Uterus (tissue), 4 donors: ENCODE measurements around the gene CLEC19A. TPM values are rescaled to one million over a fixed set of nuclear protein-coding genes. Genes with fewer than 3 reads are reported as not detected.

Experiments
- DNase-seq, 2 donors: peaks; one replicate each; pipeline ENCODE4 v3.0.0-alpha.2; 2019 to 2020
- H3K27ac ChIP-seq, 2 donors: fragments of 200-600 bp; sonication (generic); 1 replicate in 1 of 2; 2 replicates in 1 of 2; pipeline ENCODE4 v1.5.1; 2016 to 2018
- H3K27me3 ChIP-seq, 2 donors: fragments of 200-600 bp; sonication (generic); one replicate each; pipeline ENCODE4 v1.5.1; 2018 to 2019; ENCODE audit warnings: control low read depth in 1 of 2
- H3K36me3 ChIP-seq, 2 donors: fragments of 200-600 bp; sonication (generic); one replicate each; pipeline ENCODE4 v1.5.1; 2019; ENCODE audit warnings: control low read depth in 1 of 2
- H3K4me1 ChIP-seq, 2 donors: fragments of 200-600 bp; sonication (generic); one replicate each; pipeline ENCODE4 v1.5.1; 2018 to 2019; ENCODE audit warnings: control low read depth in 1 of 2
- H3K4me3 ChIP-seq, 2 donors: fragments of 200-600 bp; sonication (generic); 1 replicate in 1 of 2; 2 replicates in 1 of 2; pipeline ENCODE4 v1.5.1; 2018 to 2019; ENCODE audit warnings: mild to moderate bottlenecking in 1 of 2
- H3K9me3 ChIP-seq, 2 donors: fragments of 200-600 bp; sonication (generic); one replicate each; pipeline ENCODE4 v1.5.1; 2019; ENCODE audit warnings: control low read depth in 1 of 2
- POLR2A ChIP-seq, 2 donors: fragments of 450-650 bp; IDR thresholded peaks; one replicate each; pipeline ENCODE4 v1.6.1; 2016; ENCODE audit warnings: antibody characterized with exemption in 2 of 2, mild to moderate bottlenecking in 1 of 2, moderate library complexity in 1 of 2
- intact Hi-C: fragments of 100-400 bp; cut with DNase I; formaldehyde crosslinking; loops from one replicate; pipeline ENCODE4 v1.15.1; 2023; ENCODE audit warnings: low total_unique reads
- total RNA-seq, 4 donors: library from RNA; depleted of rRNA in 3 of 4; stranded (reverse); fragments of >200 nt in 3 of 4; gene quantifications; one replicate each; pipeline versions ENCODE4 v1.1.0 to v1.2.4, GENCODE V29; 2014 to 2023
- TF ChIP-seq, protein P1 (sequence below), 4 experiments: fragments of 200-600 bp in 2 of 4; fragments of 450-650 bp in 2 of 4; sonication (generic) in 2 of 4; IDR thresholded peaks; one replicate each; pipeline ENCODE4 v1.5.1; 2016 to 2019; ENCODE audit warnings: antibody characterized with exemption in 4 of 4, mild to moderate bottlenecking in 2 of 4, moderate library complexity in 1 of 4
- donor health status: DM: yes; HTN: yes; CAD: no.

The CLEC19A gene
- total RNA-seq, 4 donors from 2014 or later: not detected

DNA sequence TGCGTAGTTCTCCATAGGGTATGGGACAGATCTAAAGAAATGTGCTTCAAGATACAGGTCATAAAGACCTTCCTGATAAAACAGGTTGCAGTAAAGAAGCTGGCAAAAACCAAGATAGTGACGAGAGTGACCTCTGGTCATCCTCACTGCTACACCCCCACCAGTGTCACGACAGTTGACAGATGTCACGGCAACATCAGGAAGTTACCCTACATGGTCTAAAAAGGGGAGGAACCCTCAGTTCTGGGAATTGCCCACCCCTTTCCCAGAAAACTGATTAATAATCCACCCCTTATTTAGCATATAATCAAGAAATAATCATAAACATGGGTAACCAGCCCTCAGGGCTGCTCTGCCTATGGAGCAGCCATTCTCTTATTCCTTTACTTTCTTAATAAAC lies 46.3 kb downstream of the CLEC19A start:
- no peak overlapping the region for H3K27ac ChIP-seq
- H3K36me3 ChIP-seq: no peaks in the 10 kb centered on the region
- intact Hi-C loops: no loop called here
- H3K4me3 ChIP-seq: no peak overlapping the region
- H3K4me1 ChIP-seq: no peaks in the 10 kb centered on the region
- no peak for DNase-seq
- no peaks in the 10 kb centered on the region for H3K27me3 ChIP-seq
- TF ChIP-seq, protein P1, sequence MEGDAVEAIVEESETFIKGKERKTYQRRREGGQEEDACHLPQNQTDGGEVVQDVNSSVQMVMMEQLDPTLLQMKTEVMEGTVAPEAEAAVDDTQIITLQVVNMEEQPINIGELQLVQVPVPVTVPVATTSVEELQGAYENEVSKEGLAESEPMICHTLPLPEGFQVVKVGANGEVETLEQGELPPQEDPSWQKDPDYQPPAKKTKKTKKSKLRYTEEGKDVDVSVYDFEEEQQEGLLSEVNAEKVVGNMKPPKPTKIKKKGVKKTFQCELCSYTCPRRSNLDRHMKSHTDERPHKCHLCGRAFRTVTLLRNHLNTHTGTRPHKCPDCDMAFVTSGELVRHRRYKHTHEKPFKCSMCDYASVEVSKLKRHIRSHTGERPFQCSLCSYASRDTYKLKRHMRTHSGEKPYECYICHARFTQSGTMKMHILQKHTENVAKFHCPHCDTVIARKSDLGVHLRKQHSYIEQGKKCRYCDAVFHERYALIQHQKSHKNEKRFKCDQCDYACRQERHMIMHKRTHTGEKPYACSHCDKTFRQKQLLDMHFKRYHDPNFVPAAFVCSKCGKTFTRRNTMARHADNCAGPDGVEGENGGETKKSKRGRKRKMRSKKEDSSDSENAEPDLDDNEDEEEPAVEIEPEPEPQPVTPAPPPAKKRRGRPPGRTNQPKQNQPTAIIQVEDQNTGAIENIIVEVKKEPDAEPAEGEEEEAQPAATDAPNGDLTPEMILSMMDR (IDR thresholded peaks at IDR 0.05): no peak
- no peak for TF ChIP-seq POLR2A (IDR thresholded peaks at IDR 0.05)
- H3K9me3 ChIP-seq: no peaks in the 10 kb centered on the region

DNA sequence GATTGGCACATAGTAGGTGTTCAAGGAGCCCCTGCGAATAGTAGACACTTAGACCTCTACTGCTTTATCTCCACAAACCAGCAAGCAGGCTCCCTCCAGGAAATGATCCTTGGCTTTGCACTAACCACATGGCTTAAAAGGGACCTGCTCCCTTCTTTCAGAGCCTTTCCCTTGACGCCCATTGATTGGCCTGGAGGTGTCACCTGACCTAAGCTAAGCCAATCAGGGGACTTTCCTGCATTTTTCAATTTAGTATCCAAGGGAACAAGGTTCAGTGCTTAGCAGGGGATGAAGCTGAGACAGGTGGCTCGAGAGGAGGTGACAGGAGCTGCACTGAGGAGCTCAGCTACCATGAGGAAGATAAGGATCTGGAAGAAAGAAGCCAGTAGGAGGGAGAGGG lies 52.8 kb downstream of the CLEC19A start:
- no peak for TF ChIP-seq POLR2A (IDR thresholded peaks at IDR 0.05)
- TF ChIP-seq, protein P1 (IDR thresholded peaks at IDR 0.05): no peak
- no peak for DNase-seq
- Histone ChIP-seq H3K27ac (no peak overlapping the region), H3K36me3 (no peaks in the 10 kb centered on the region), H3K4me3 (no peak overlapping the region), H3K27me3 (no peaks in the 10 kb centered on the region), H3K4me1 (no peaks in the 10 kb centered on the region), H3K9me3 (no peaks in the 10 kb centered on the region)
- intact Hi-C loops: no loop called here

DNA sequence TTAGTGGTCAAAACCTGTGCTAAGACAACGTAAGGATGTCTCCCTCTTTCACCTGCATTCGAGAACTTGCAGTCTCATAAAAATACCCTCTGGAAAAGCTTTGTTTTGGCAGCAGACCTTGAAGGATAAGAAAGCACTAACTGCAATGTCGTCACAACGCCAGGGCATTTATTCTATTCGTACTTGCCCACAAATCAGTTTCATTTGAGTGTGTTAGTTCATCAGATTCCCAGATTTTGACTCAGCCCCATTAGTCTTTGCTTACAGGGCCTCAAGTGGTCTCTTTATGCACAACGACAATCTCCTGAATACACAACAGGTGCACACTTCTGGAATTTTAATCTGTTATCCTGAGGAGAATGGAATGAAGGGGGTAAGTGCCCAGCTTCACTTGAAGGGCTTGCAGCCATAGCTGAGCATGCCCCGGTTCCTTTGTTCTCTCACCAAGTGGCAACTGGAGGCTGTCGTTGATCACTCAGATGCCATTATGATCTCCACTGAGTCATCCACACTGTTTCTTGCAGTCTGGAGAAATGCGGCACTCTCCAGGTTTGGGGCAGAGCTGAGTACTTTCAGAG lies 58.8 kb downstream of the CLEC19A start:
- H3K27ac ChIP-seq: no peak overlapping the region
- no peak overlapping the region for H3K4me3 ChIP-seq
- intact Hi-C loops: no loop called here
- H3K27me3 ChIP-seq: no peaks in the 10 kb centered on the region
- no peak for DNase-seq
- H3K36me3 ChIP-seq: no peaks in the 10 kb centered on the region
- H3K9me3 ChIP-seq: no peaks in the 10 kb centered on the region
- no peak for TF ChIP-seq POLR2A (IDR thresholded peaks at IDR 0.05)
- TF ChIP-seq, protein P1 (IDR thresholded peaks at IDR 0.05): no peak
- H3K4me1 ChIP-seq: no peaks in the 10 kb centered on the region

DNA sequence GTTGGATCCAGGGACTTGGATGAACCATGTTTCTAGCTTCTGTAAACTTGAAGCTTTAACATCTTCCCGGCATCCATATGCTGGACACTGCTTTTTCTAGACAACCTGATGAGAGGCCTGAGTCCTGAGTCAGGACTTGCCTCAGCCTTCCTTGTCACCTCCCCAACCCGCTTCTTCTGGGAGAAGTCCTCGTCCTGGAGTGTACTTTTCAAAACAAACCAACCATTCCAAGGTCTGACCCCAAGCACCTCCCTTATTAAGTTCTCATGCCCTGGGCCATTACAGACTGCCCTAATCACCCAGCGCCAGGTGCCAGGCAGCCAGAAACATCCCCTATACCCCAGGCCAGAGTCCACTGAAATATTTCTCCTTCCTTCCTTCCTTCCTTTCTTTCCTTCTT lies 59.4 kb downstream of the CLEC19A start:
- intact Hi-C loops: no loop called here
- H3K9me3 ChIP-seq: no peaks in the 10 kb centered on the region
- no peaks in the 10 kb centered on the region for H3K27me3 ChIP-seq
- H3K27ac ChIP-seq: no peak overlapping the region
- no peak for TF ChIP-seq POLR2A (IDR thresholded peaks at IDR 0.05)
- TF ChIP-seq, protein P1 (IDR thresholded peaks at IDR 0.05): no peak
- H3K4me1 ChIP-seq: no peaks in the 10 kb centered on the region
- DNase-seq: no peak
- H3K4me3 ChIP-seq: no peak overlapping the region
- no peaks in the 10 kb centered on the region for H3K36me3 ChIP-seq

DNA sequence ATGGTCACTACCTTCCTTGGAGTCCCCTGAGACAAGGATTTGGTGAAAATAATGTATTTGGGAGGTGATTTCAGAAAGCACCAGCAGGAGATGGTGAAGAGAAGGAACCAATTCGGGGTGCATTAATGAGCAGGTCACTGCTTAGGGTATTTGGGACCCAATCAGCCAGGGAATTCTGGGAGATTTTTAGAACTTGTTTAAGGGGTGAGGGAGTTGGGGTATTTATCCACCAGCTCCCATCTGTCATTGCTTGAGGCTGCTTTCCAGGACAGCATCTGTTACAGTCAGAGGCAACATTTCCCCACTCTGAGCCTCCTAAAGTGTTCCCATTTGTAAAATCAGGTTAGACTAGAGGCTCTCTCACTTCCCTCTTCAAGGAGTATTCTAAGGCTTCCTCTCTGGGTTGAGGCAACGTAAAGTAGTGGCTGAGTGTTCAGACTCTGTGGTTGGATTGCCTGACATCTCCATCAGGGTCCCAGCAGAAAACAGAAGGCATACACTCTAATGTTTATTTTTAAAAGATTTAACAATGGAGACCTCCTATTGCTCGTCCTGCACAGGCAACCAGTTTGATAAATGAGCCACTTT lies 60.9 kb downstream of the CLEC19A start:
- Histone ChIP-seq H3K9me3 (no peaks in the 10 kb centered on the region), H3K4me3 (no peak overlapping the region), H3K27ac (no peak overlapping the region), H3K27me3 (no peaks in the 10 kb centered on the region), H3K4me1 (no peaks in the 10 kb centered on the region), H3K36me3 (no peaks in the 10 kb centered on the region)
- intact Hi-C loops: no loop called here
- TF ChIP-seq, protein P1 (IDR thresholded peaks at IDR 0.05): no peak
- no peak for TF ChIP-seq POLR2A (IDR thresholded peaks at IDR 0.05)
- no peak for DNase-seq
